CD1c-positive myeloid dendritic cell (primary cell): ENCODE results near the gene AFF3.

Experiments used
- DNase-seq: peaks from one replicate; pipeline ENCODE4 v3.0.0-alpha.2; 2016; ENCODE audit errors: extremely low spot score

AFF3 gene

DNA sequence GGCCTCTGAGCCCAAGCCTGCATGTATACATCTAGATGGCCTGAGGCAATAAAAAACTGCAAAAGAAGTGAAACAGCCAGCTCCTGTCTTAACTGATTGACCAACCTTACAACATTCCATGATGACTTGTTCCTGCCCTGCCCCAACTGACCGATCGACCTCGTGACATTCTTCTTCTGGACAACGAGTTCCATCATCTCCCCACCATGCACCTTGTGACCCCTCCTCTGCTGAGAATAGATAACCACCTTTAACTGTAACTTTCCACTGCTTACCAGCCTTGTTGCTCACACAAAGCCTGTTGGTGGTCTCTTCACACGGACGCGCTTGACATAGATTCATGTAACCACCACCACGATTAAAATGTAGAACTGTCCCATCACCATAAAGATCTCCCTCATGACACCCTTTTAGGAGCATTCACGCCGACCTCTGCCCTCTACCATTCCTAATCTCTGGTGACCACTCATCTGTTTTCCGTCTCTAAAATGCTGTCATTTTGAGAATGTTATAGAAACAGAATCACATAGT, 532.5 kb downstream of the AFF3 start:
- DNase-seq = no peak

GRCh38 chr2:99608861-99609260, 533.5 kb downstream of the AFF3 start:
- DNase-seq = no peak

- no peak for DNase-seq
Measured at GRCh38 chr2:99607861-99608491, 534.4 kb downstream of the AFF3 start.

- no peak for DNase-seq
Measured at GRCh38 chr2:99607454-99607853, 534.9 kb downstream of the AFF3 start.

GRCh38 chr2:99605036-99605435, 537.4 kb downstream of the AFF3 start:
- no peak for DNase-seq

GRCh38 chr2:99602476-99602875, 539.9 kb downstream of the AFF3 start:
- DNase-seq = no peak

DNA sequence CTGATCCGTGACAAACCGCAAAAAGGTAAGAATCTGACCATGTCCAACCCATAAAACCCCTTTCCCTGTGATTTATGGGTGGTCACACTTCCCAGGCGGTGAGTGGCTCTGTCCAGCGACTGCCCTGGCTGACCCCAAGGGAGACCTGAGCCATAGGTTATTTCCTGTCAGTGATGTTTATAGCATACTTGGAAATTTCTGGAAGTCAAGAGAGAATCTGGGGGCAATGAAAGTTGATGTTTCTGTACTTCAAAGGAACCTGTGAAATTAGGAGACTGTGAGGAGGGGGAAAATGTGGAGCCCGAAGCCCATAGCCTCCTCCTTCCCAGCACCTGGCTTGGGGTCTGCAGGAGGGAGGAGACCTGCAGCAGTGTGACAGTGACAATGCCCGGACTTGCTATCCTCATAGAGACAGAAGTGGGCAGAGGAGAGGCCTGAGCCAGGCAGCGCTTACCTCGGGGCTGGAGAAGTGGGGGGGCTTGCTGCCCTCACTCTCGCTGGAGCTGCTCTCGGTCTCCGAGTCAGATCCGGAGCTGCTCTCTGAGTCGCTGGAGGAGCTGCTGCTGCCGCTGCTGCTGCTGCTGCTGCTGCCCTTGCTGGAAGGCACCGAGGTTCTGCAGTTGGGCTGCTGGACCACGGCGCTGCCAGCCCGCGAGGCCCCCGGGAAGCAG, 541.3 kb downstream of the AFF3 start:
- no peak for DNase-seq

DNA sequence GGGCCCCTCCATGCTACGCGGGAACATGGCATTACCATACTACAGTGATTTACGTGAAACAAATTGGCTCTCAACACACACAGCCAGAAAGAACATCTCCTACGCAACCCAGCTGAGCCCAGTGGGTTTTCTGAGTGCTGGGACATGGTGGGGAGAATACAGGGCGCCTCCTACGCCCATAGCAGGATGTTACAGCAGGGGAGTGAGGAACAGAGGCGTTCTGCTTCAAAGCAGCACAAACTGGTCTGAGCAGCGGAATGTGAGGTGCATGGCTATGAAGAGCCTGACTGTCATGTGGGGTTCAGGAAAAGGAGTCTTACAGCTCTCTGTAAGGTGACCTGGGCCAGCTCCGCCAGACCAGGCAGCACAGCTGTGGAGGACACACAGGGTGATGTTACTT, 543.9 kb downstream of the AFF3 start:
- no peak for DNase-seq

GRCh38 chr2:99597616-99598015, 544.8 kb downstream of the AFF3 start:
- no peak for DNase-seq

- no peak for DNase-seq
Measured at GRCh38 chr2:99595373-99595772, 547.0 kb downstream of the AFF3 start.

DNA sequence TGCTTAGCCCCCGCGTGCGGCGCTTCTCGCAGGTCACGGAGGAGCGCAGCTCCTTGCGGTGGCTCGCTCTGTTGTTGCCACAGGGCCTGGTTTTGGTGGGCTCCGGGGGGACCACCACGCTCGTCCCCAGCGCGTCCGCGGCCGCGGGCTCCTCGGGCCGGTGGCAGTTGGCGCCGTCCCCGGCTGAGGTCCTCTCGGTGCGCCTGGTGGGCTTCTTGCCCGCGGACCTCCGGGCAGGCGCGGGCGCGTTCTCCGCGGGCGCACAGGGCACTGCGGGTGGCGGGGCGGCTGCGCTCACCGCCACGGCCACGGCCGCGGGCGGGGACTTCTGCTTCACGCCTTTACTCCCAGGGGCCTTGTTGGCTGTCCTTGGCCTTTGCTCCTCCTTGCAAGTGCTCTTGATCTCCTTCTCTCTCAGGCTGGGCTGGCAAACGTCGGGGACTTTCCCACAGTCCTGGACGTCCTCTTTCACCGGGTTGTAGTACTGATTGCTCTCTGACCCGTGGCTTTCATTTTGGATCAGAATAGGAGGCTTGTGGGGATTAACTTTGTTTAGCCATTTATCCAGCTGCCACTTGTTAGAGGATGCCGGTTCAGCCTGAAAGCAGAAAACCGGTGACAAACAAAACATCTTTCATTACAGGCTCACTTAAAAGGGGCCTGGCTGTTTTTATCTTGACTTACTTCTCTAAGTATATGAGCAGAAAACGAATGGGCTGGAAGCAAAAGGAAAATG, 548.5 kb downstream of the AFF3 start:
- no peak for DNase-seq

DNA sequence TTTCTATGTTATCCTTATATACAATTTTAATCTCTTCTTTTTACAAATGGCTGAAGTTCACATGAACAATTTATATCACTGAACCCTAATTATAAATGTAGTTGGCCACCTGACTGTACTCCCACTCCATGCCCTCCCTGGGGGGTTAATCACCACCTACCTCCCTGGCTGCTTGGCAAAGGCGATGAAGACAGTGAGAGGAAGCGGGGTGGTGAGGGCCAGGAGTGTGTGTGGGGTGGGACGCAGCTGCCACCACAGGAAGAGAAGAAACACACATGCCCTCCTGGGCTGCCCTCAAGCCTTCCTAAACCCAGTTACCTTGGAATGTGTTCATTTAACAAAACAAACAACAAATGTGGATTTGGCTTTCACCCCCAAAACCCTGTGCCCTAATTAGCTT, 565.6 kb downstream of the AFF3 start:
- no peak for DNase-seq

DNA sequence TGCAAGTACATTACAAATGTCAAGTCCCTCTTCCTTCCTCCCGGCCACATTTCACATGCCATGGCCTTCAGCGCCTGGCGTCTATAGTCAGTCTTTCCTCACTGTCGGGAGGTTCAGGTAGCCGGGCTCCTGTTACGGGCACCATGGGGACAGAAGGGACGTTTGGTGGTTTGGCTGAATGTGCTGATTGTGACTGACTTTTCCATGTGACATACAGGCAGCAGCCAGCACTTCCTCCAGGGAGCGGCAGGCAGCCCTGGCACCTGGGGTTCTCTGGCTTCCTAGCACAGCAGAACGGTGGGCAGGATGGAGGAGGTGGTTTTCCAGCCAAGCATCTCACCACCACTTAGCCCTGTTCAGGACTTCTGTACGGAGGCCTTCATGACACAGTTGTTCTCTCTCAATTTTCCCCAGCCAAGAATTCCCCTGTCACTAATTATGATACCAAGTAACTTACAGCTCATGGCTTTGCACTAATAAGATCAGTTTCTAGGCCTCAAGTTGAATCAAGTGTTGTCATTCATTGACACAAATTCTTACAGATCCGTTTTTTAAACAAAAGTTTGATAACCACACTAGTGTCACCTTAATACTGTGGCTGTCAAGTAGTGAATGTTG, 568.6 kb downstream of the AFF3 start:
- no peak for DNase-seq

DNA sequence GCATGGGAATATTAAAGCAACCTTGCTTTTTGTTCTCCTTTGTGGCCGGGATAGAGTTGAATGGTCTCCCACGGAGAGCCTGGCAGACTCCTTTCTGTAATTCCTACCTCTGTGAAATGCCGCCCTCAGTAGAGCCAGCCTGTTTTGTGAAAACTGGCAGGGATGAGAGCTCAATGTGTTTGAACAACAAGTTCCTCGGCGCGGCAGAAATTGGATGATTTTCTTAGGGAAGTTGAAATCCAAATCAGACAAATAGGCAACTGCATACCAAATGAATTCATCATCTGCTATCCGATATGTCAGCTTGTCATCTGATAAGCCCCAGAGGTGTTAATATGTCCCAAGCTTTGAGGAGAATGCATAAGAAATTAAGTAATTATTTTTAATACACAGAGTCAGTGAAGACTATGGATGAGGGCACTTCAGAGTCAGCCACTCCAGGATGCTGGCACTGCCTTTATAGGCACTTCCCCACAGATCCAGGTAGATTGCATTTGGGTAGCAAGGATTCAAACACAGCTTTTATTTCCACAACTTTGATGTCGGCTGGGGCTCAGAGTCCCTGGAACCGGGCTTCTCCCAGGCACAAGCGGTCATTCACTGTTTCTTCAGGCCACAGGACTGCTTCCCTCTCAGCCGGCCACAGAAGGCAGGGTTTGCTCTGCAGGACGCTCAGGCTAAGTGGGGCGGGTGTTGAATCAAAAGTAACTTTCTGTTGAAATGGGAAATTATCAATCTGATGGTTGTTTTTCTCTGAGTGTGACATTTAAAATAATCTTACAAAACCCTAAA, 569.8 kb downstream of the AFF3 start:
- no peak for DNase-seq

GRCh38 chr2:99571954-99572353, 570.4 kb downstream of the AFF3 start:
- no peak for DNase-seq

DNA sequence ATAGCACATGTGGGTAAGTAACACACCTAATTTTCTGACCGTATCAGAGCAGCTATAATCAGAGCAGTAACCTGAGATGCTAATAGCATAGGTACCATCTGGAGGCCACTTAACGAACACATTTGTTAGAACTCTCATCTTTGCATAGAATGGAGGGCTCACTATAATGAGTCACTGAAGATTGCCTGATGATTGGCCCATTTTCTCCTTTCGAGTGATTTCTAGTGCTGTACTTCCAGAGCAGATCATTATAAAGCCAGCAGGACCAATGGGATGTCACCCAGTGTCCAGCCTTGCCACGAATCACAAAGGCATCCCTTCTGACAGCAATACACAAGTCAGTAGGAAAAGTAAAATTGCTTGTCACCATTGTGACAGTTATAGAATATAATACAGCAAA, 570.9 kb downstream of the AFF3 start:
- DNase-seq = no peak

- no peak for DNase-seq
Measured at GRCh38 chr2:99571021-99571420, 571.4 kb downstream of the AFF3 start.

DNA sequence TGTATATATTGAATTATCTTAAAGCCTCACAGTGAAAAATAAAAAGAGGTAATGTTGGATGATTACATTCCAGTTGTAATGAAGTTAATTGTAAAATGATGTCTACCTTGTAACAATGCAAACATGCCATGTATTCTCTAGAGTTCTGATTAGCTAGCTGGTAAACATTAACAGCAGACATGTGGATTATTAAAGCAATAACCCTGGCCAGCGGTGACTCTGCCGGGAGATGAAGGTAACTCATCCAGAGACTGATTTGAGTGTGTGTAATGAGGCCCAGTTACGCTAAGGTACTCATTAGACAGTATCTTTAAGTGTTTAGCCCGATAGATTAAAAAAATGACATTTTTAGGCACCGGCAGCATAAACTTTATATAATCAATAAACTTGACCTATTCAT, 573.0 kb downstream of the AFF3 start:
- DNase-seq = no peak

DNA sequence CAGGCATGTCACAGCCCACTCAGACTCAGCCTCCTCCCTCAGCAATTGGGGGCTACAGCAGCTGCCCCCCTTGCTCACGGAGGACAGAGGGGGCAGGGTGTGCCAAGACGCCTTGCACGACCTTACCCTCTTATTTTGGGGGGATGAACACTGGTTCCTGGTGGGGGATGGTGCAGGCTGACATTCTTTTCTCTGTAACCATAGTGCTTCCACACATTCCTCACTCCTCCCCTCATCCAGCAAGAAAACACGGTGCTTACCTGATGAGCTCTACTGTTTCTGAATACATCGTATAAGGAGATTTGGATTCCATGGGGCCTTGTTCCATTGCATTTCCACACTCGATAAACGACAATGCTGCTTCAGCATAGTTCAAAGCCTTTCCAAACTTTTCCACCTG, 577.2 kb downstream of the AFF3 start:
- no peak for DNase-seq

- no peak for DNase-seq
Measured at GRCh38 chr2:99562516-99562915, 579.9 kb downstream of the AFF3 start.

DNA sequence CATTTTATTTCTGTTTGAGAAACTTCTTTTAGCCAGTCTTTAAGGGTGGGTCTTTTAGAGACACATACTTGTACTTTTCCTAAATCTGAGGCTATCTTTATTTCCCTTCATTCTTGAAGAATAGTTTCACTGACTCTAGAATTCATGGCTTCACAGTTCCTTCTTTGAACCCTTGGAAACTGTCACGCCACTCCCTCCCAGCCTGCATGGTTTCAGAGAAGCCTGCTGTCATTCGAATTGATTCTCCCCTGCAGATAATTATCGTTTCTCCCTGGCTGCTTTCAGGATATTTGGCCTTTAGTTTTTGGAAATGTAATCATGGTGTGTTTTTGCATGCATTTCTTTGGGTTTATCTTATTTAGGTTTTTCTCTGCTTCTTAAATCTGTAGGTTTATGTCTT, 580.6 kb downstream of the AFF3 start:
- DNase-seq = no peak
